Endothelial cell of coronary artery (primary cell): ENCODE measurements around the gene IFIT3. TPM values are rescaled to one million over a fixed set of nuclear protein-coding genes. Genes with fewer than 3 reads are reported as not detected.

ENCODE experiments used
- total RNA-seq: library from RNA; depleted of rRNA; stranded (reverse); fragments of >200 nt; gene quantifications from 2 replicates; pipeline ENCODE4 v1.2.3, GENCODE V29; 2014

IFIT3 gene, protein sequence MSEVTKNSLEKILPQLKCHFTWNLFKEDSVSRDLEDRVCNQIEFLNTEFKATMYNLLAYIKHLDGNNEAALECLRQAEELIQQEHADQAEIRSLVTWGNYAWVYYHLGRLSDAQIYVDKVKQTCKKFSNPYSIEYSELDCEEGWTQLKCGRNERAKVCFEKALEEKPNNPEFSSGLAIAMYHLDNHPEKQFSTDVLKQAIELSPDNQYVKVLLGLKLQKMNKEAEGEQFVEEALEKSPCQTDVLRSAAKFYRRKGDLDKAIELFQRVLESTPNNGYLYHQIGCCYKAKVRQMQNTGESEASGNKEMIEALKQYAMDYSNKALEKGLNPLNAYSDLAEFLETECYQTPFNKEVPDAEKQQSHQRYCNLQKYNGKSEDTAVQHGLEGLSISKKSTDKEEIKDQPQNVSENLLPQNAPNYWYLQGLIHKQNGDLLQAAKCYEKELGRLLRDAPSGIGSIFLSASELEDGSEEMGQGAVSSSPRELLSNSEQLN
- 1.7 and 3.5 TPM in 2 replicates for total RNA-seq

DNA sequence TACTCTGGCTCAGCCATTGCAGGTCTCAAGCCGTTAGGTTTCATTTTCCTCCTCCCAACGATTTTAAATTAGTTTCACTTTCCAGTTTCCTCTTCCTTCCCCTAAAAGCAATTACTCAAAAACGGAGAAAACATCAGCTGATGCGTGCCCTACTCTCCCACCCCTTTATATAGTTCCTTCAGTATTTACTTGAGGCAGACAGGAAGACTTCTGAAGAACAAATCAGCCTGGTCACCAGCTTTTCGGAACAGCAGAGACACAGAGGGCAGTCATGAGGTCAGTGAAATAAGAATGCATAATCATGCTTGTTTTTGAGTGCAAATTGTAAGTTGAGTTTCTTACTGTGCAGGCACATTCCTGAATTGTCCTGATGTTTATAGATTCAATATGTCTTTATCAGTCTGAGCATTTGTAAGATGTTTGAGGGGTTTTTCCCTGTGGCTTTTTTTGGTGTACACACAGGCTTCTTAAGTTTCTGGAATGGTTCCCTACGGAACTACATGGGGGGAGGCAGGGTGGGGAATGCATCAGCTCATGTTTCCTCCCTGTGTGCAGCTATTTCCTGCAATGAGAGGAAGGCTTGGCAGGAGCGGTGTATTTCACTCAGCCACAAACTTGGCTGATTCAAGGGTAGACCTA, at the start of gene IFIT3:
IFIT3 (plus strand) TSS at position 195 of the 639 bp plus-strand sequence; CDS start at position 272, 77 bp downstream.

GRCh38 chr10:89301721-89302445, 25.9 kb upstream of the IFIT3 start, which contains the start of gene IFIT2:
Gene IFIT2, plus strand, starts transcription at chr10:89302046. Its CDS starts 78 bp downstream, at chr10:89302124.

DNA sequence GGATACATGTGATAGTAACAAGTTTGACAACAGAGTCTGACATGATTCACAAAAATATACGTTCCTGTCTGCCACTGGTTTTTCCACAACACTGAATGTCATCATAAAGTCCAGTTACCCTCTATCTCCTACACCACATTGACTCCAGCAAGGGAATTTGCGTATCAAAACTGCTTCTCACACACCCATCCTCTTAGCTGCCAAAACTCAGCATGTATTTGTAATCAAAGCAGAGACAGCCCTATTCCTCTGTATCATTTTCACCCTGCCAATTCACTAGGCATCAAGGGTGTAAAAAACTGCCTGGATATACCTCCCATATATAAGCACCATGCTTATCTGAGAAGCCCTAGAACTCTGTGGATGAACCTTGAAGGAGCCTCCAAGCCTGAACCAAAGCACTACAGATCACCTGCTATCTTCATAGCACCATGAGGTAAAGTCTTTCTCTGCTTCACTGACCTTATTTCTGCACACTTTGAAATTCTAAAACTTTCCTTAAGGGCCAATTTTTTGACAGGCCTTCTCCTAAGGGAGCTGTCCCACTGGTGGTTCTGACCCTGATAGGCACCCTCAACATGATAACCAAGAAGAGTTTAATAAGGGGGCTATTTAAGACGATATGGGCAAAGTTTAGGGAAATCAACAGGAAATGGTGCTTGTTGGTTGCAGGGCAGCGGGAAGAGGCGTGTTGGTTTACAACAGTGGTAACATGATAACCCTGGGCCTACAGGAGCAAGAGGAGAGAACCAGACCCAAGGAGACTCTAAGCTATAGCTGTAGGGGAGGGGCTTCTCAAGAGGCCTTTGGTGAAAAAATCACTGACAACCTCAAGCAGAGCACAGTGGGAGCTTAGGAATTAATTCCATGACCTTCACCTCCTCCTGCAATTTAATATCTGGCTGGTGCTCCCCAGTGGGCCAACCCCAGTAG, 50.2 kb downstream of the IFIT3 start, which contains the start of gene IFIT1B:
IFIT1B (plus strand) TSS at position 352 of the 933 bp plus-strand sequence; CDS start at position 432, 80 bp downstream.

Other genes with a start within 250 kb of the IFIT3 start
- gene CH25H, start 120.7 kb upstream of the IFIT3 start, total RNA-seq = 0.18 and 0.28 TPM in 2 replicates
- 14.9 and 24.7 TPM in 2 replicates for gene LIPA, start 76.2 kb upstream of the IFIT3 start, total RNA-seq
- gene IFIT2, start 26.0 kb upstream of the IFIT3 start, total RNA-seq = 0.81 and 1.7 TPM in 2 replicates
- not detected in 2 replicates for gene IFIT1B, start 50.1 kb downstream of the IFIT3 start, total RNA-seq
- 1.1 and 1.8 TPM in 2 replicates for gene IFIT1, start 64.6 kb downstream of the IFIT3 start, total RNA-seq
- gene IFIT5, start 86.6 kb downstream of the IFIT3 start, total RNA-seq = 4.4 and 12.1 TPM in 2 replicates
- 3.2 TPM in 1 of 2 replicates, not detected in the other for gene SLC16A12, start 207.6 kb downstream of the IFIT3 start, total RNA-seq